Peyer's patch (tissue), 4 donors: ENCODE measurements around the gene LMO7. TPM values are rescaled to one million over a fixed set of nuclear protein-coding genes. Genes with fewer than 3 reads are reported as not detected.

Experiments used
- DNase-seq, 3 donors: peaks; one replicate each; pipeline ENCODE4 v3.0.0-alpha.2; 2017 to 2019
- H3K27ac ChIP-seq, 4 donors: fragments of 200-600 bp; sonication (generic); one replicate each; pipeline ENCODE4 v1.5.1; 2016 to 2019
- H3K27me3 ChIP-seq, 2 donors: fragments of 200-600 bp; sonication (generic); one replicate each; pipeline ENCODE4 v1.5.1; 2019
- H3K36me3 ChIP-seq, 3 donors: fragments of 200-600 bp; sonication (generic); one replicate each; pipeline ENCODE4 v1.5.1; 2016 to 2019
- H3K4me1 ChIP-seq, 4 donors: fragments of 200-600 bp; sonication (generic); one replicate each; pipeline ENCODE4 v1.5.1; 2016 to 2019
- H3K4me3 ChIP-seq, 4 donors: fragments of 200-600 bp; sonication (generic); 1 replicate in 3 of 4; 2 replicates in 1 of 4; pipeline ENCODE4 v1.5.1; 2016 to 2019; ENCODE audit warnings: mild to moderate bottlenecking in 1 of 4
- H3K9me3 ChIP-seq, 4 donors: fragments of 200-600 bp; sonication (generic); one replicate each; pipeline ENCODE4 v1.5.1; 2016 to 2019; ENCODE audit warnings: mild to moderate bottlenecking in 1 of 4
- POLR2A ChIP-seq, 2 donors: fragments of 450-650 bp; IDR thresholded peaks; one replicate each; pipeline ENCODE4 v1.5.1; 2017; ENCODE audit warnings: antibody characterized with exemption in 2 of 2, mild to moderate bottlenecking in 2 of 2, moderate library complexity in 2 of 2
- total RNA-seq, 4 donors: library from RNA; depleted of rRNA; stranded (reverse); fragments of >200 nt; gene quantifications; one replicate each; pipeline ENCODE4 v1.1.0, GENCODE V29; 2016
- TF ChIP-seq, protein P1 (sequence below), 6 experiments: fragments of 450-650 bp in 4 of 6; fragments of 200-600 bp in 2 of 6; sonication (generic) in 1 of 6; IDR thresholded peaks; one replicate each; pipeline ENCODE4 v1.5.1; 2017 to 2019; ENCODE audit warnings: antibody characterized with exemption in 6 of 6, mild to moderate bottlenecking in 3 of 6, moderate library complexity in 1 of 6

Gene LMO7
- total RNA-seq, 4 donors from 2014 or later = 74.3 to 365 (median 327) TPM

DNA sequence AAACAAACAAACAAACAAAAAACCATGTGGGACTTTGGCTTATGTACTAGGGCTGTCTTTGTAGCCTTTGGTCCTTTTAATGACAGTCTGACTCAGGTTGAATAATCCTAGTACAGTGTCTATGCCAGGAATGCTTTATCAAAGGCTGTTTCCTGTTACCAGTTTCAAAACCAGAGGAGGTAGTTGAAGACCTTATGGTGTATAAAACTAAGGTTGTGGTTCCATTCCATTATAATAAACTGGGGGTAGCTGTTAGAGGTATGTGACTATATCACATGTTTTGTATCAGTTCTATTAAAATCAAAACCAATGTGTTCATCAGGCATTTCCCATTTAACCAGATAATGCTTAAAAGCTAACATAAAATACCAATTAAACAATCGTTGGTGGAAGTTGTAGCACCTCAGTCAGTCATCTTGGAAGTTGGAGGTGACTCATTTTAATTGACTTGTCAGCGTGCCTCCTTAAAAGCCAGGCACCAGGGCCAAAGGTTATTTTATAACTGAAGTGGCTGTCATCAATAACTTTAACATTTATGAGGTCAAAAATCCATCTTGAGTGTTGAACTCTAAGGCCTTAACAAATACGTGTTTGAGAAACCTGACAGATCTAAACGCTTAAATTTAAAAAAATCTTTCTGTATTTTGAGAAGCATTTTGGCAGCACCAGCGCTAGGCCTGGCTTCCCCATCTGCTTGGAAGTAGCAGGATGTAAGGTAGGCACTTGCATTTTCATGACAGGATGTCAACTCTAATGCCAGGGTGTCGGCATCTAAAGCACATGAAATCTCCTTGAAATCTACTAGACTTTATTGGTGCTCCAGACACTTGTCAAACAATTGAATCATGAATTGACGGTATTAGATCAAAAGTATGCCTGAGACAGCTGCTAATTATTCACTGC is 162.5 kb downstream of the LMO7 start:
- Histone ChIP-seq H3K9me3 (no peaks in the 10 kb centered on the region), H3K27ac (peak overlapping the region in 3 of 4 donors; percentile 19 to 86 (median 77)), H3K27me3 (no peaks in the 10 kb centered on the region), H3K4me3 (peak overlapping the region in 1 of 4 donors; percentile 15), H3K4me1 (peaks cover 0 to 14% (median 2%) of the 10 kb centered on the region in 4 donors), H3K36me3 (peaks cover 0 to 14% (median 0%) of the 10 kb centered on the region in 3 donors)
- TF ChIP-seq, protein P1, sequence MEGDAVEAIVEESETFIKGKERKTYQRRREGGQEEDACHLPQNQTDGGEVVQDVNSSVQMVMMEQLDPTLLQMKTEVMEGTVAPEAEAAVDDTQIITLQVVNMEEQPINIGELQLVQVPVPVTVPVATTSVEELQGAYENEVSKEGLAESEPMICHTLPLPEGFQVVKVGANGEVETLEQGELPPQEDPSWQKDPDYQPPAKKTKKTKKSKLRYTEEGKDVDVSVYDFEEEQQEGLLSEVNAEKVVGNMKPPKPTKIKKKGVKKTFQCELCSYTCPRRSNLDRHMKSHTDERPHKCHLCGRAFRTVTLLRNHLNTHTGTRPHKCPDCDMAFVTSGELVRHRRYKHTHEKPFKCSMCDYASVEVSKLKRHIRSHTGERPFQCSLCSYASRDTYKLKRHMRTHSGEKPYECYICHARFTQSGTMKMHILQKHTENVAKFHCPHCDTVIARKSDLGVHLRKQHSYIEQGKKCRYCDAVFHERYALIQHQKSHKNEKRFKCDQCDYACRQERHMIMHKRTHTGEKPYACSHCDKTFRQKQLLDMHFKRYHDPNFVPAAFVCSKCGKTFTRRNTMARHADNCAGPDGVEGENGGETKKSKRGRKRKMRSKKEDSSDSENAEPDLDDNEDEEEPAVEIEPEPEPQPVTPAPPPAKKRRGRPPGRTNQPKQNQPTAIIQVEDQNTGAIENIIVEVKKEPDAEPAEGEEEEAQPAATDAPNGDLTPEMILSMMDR (IDR thresholded peaks at IDR 0.05) = peak in 1 of 6 experiments; percentile 4
- no peak for TF ChIP-seq POLR2A (IDR thresholded peaks at IDR 0.05)
- DNase-seq = peak in 1 of 3 donors; percentile 66

DNA sequence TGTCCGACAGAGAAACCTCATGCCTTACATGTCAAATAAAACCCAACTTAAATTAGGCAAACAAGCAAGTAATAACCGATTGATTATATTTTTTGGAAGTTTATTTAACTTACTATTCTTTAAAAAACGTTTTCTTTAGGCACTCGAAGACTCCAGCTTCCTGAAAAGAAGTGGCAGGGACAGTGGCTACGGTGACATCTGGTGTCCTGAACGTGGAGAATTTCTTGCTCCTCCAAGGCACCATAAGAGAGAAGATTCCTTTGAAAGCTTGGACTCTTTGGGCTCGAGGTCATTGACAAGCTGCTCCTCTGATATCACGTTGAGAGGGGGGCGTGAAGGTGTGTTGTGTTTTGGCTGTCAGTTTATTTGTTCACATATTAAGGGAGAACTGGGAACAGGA is 164.4 kb downstream of the LMO7 start:
- DNase-seq = no peak
- Histone ChIP-seq H3K4me3 (no peak overlapping the region), H3K9me3 (no peaks in the 10 kb centered on the region), H3K4me1 (peaks cover 0 to 14% (median 2%) of the 10 kb centered on the region in 4 donors), H3K36me3 (peaks cover 0 to 27% (median 0%) of the 10 kb centered on the region in 3 donors), H3K27me3 (no peaks in the 10 kb centered on the region), H3K27ac (no peak overlapping the region)
- TF ChIP-seq, protein P1 (IDR thresholded peaks at IDR 0.05) = peak in 1 of 6 experiments; percentile 10
- TF ChIP-seq POLR2A (IDR thresholded peaks at IDR 0.05) = no peak

DNA sequence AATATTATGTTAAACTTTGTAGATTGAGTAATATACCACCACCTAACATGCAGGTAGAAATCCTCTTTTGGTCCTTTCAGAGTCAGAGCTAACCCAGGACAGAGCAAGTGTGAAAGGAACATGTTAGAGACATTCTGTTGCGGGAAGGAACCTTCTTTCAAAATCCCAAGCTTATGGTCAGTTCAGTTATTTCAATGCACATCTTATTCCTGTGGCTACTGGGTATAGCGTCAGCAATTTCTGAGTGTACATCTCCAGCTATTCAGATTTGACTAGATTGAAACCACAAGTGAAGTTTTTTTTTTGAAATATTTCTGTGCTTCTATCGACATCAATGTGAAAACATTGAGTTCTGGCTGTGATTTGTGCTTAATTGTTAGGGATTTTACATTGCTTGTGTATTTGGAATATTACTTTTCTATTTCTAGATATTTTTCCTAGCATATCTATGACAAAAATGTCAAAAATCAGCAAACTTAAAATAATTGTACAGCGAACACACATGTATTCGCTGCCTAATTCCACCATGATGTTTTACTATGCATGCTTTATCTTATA is 165.3 kb downstream of the LMO7 start:
- DNase-seq = no peak
- peaks cover 0 to 14% (median under 1%) of the 10 kb centered on the region in 4 donors for H3K4me1 ChIP-seq
- H3K27ac ChIP-seq = no peak overlapping the region
- no peaks in the 10 kb centered on the region for H3K9me3 ChIP-seq
- H3K4me3 ChIP-seq = no peak overlapping the region
- peaks cover 0 to 36% (median 0%) of the 10 kb centered on the region in 3 donors for H3K36me3 ChIP-seq
- no peak for TF ChIP-seq POLR2A (IDR thresholded peaks at IDR 0.05)
- TF ChIP-seq, protein P1 (IDR thresholded peaks at IDR 0.05) = no peak
- H3K27me3 ChIP-seq = no peaks in the 10 kb centered on the region

DNA sequence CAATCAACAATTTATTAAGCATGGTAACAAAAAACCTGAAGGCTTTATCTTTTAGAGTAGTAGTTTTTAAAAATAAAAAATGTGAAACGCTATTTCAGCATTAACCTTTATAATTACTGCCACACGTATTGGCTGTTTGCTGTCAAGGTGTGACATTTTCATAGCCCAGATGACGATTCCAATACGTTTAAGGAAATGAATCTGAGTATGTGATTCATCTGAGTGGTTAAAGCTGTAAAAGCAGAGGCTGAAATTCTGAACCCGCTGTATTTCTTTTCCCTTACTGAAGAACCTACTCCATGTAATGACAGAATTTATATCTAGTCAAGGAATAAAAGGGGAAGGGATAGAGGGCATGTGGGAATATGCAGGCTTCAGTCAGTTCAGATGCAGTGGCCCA is 166.0 kb downstream of the LMO7 start:
- Histone ChIP-seq H3K27me3 (no peaks in the 10 kb centered on the region), H3K27ac (no peak overlapping the region), H3K4me1 (peaks cover 0 to 13% (median 0%) of the 10 kb centered on the region in 4 donors), H3K9me3 (no peaks in the 10 kb centered on the region), H3K4me3 (no peak overlapping the region), H3K36me3 (peaks cover 0 to 30% (median 0%) of the 10 kb centered on the region in 3 donors)
- no peak for TF ChIP-seq POLR2A (IDR thresholded peaks at IDR 0.05)
- TF ChIP-seq, protein P1 (IDR thresholded peaks at IDR 0.05) = no peak
- DNase-seq = no peak

DNA sequence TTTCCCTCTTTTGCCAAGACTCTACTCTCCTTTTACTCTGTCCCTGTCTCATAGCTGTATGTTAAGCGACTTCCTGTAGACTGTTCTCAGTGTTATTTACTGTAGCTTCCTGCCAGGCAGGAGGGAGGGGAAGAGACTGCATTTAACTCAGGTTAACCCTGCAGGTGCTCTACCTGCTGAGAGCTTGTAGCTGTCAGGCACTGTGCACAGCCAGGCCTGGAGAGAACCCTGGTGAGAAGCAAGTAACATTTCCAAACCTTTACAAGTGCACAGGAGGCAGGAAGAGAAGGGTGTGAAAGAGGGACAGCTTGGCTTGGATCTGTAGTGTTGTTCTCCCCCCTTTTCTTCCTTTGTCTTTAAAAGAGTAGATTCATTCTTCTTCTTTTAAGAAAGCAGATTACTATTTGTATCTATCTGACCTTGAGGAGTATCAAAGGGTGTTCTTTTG is 167.1 kb downstream of the LMO7 start:
- TF ChIP-seq, protein P1 (IDR thresholded peaks at IDR 0.05) = no peak
- TF ChIP-seq POLR2A (IDR thresholded peaks at IDR 0.05) = no peak
- peaks cover 0 to 2% (median 0%) of the 10 kb centered on the region in 4 donors for H3K4me1 ChIP-seq
- H3K27me3 ChIP-seq = no peaks in the 10 kb centered on the region
- H3K36me3 ChIP-seq = peaks cover 0 to 23% (median 0%) of the 10 kb centered on the region in 3 donors
- H3K27ac ChIP-seq = peak overlapping the region in 2 of 4 donors; percentile 5 to 19
- no peak overlapping the region for H3K4me3 ChIP-seq
- no peak for DNase-seq
- H3K9me3 ChIP-seq = no peaks in the 10 kb centered on the region
